GM12872 (cell line): ENCODE measurements around the gene NUDT3.

Experiments
- TF ChIP-seq, protein P1 (sequence below): IDR thresholded peaks from 3 replicates; pipeline ENCODE4 v1.5.1; 2011; ENCODE audit warnings: low read depth, mild to moderate bottlenecking, low read length, moderate library complexity; ENCODE audit not compliant: insufficient read depth

The NUDT3 gene

DNA sequence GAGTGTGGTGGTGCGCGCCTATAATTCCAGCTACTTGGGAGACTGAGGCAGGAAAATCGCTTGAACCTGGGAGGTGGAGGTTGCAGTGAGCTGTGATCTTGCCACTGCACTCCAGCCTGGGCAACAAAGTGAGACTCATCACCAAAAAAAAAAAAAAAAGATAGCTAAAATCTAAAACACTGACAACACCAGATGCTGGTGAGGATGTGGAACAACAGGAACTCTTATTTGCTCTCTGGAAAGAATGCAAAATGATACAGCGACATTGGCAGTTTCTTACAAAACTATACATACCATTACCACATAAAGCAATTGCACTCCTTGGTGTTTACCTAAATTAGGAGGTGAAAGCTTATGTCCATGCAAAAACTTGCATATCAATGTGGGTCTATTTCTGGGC, 80.2 kb downstream of the NUDT3 start:
- TF ChIP-seq, protein P1, sequence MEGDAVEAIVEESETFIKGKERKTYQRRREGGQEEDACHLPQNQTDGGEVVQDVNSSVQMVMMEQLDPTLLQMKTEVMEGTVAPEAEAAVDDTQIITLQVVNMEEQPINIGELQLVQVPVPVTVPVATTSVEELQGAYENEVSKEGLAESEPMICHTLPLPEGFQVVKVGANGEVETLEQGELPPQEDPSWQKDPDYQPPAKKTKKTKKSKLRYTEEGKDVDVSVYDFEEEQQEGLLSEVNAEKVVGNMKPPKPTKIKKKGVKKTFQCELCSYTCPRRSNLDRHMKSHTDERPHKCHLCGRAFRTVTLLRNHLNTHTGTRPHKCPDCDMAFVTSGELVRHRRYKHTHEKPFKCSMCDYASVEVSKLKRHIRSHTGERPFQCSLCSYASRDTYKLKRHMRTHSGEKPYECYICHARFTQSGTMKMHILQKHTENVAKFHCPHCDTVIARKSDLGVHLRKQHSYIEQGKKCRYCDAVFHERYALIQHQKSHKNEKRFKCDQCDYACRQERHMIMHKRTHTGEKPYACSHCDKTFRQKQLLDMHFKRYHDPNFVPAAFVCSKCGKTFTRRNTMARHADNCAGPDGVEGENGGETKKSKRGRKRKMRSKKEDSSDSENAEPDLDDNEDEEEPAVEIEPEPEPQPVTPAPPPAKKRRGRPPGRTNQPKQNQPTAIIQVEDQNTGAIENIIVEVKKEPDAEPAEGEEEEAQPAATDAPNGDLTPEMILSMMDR = no peak

DNA sequence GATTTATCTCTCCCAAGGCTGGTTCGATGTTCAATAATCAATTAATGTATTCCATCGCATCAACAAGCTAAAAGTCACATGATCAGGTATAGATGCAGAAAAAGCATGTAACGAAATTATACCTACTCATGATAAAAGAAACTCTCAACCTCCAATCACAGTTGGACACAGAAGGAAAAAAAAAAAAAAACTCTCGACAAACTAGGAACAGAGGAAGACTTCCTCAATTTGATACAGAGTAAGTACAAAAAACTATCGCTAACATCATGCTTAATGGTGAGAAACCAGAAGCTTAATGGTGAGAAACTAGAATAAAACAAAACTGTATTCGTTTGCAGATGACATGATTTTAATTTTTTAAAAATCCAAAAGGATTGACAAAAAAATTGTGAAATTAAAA, 81.7 kb downstream of the NUDT3 start:
- TF ChIP-seq, protein P1 = no peak

DNA sequence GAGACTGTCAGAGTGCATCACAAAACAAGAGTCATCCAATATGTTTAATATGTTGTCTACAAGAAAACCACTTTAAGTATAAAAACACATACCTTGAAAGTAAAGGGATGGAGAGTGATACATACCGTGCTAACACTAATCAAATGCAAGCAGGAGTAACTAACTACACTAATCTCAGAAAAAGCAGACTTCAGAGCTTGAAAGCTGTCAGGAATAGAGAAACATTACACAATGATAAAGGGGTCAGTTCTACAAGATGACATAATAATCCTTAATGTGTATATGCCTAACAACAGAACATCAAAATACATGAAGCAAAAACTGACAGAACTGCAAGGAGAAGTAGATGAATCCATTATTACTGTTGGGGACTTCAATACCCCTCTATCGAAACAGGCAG, 84.0 kb downstream of the NUDT3 start:
- TF ChIP-seq, protein P1 = no peak

DNA sequence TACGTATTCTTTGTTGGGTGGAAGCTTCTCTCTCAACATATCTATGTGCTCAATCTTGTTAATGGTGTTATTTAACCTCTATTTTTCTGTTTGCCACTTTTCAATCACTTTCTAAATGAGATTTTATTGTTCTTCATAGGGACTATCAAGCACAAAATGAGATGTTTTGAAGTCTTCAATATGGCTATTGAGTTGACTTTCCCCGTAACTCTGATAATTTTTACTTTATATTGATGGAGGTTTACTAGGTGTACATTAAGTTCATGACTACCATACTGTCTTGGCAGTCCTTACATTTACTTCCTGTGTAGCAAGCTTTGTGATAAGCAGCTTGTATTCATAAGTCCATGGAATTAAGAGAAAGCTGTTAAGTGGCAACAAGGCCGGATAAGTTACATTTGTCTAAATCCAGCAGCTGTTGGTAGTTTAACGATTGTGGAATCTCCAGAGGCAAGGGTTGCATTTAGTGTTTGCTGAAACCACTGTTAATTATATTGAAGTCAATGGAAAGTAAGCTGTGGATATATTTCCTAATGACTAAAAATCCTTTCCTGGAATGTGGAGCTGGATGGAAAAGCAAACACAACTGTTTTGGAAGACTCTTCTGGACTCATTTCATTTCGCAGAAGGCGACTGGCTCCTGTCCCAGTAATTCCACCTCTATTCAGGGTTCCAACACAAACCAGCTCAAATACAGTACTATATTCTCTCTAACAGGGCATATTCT, 86.3 kb downstream of the NUDT3 start:
- TF ChIP-seq, protein P1 = no peak

DNA sequence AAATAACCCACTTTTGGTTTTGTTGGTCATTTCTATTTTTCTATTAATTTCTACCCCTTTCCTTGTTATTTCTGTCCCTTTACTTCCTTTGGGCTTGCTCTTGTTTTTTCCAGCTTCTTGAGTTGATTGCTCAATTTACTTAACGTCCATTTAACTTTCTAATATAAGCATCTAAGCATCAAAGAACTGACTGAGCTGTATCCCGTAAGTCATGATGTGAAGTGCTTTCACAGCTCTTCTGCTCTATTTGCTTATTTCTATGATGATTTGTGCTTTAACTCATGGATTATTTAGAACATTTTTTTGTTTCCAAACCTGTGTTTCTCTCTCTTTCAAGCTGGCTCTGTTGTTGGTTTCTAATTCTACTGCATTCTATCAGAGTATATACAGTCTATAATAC, 87.0 kb downstream of the NUDT3 start:
- TF ChIP-seq, protein P1 = no peak

DNA sequence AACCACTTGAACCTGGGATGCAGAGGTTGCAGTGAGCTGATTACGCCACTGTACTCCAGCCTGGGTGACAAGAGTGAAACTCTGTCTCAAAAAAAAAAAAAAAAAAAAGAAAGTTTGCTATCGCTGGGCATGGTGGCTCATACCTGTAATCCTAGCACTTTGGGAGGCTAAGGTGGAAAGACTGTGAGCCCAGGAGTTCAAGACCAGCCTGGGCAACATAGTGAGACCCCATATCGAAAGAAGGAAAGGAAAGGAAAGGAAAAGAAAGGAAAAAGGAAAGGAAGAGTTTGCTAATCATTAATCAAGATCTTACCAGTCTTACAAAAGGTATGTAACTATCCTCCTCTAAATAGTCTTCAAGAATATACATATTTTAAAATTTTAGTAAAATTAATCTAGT, 88.3 kb downstream of the NUDT3 start:
- TF ChIP-seq, protein P1 = no peak

DNA sequence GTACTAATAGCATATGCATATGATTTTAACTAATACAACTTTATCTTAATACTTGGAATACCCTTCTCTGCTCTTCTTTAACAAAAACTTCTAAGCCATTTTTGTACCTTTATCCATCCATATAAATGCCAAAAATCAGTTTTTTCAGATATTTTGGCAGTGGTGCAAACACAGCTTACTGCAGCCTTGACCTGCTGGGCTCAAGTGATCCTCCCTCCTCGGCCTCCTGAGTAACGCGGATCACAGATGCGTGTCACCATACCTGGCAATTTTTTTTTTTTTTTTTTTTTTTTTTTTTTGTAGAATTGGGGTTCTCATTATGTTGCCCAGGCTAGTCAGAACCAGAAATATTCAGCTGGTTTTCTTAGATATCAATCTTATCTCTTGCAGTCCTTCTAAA, 89.5 kb downstream of the NUDT3 start:
- TF ChIP-seq, protein P1 = no peak
